B cell (primary cell): ENCODE measurements around the gene MALRD1. TPM values are rescaled to one million over a fixed set of nuclear protein-coding genes. Genes with fewer than 3 reads are reported as not detected.

ENCODE experiments used
- ATAC-seq: fragments of 200-7000 bp; cut with Tn5 transposase; one replicate; pipeline ENCODE4 v1.10.0; 2021; ENCODE audit warnings: low read depth, mild to moderate bottlenecking, moderate number of reproducible peaks, moderate library complexity
- CTCF ChIA-PET: fragments of 350-600 bp; sonication (Branson Sonifier 250); formaldehyde crosslinking; loops from one replicate; lab custom pipeline; 2021; ENCODE audit warnings: antibody characterized with exemption, inconsistent platforms; lab: Charles Lee
- POLR2A ChIA-PET: fragments of 350-600 bp; sonication (Branson Sonifier 250); formaldehyde crosslinking; loops from one replicate; lab custom pipeline; 2021; ENCODE audit warnings: antibody characterized with exemption; lab: Charles Lee
- DNase-seq: peaks from one replicate; pipeline ENCODE4 v3.0.0; 2013
- H2AFZ ChIP-seq: 2 replicates; pipeline ENCODE4 v1.6.1; 2012; ENCODE audit warnings: mild to moderate bottlenecking, low read depth, low read length; ENCODE audit not compliant: insufficient read depth, poor library complexity, severe bottlenecking
- H3K27ac ChIP-seq, 2 donors: 1 replicate in 1 of 2; 2 replicates in 1 of 2; pipeline ENCODE4 v1.5.1; 2012 to 2013; ENCODE audit warnings: low read length in 2 of 2, mild to moderate bottlenecking in 2 of 2, moderate library complexity in 1 of 2
- H3K27me3 ChIP-seq, 4 experiments: fragments of 200-600 bp in 1 of 4; sonication (generic) in 1 of 4; replicated peaks in 1 of 4; 1 replicate in 2 of 4; 2 replicates in 2 of 4; pipeline versions ENCODE4 v1.6.1 to v1.7.0; 2013 to 2016; ENCODE audit warnings: low read length in 3 of 4, mild to moderate bottlenecking in 2 of 4, mixed read lengths in 1 of 4, moderate library complexity in 1 of 4; ENCODE audit not compliant: insufficient read depth in 4 of 4, control insufficient read depth in 3 of 4; ENCODE audit errors: control extremely low read depth in 1 of 4
- H3K36me3 ChIP-seq, 2 experiments: replicated peaks in 1 of 2; 1 replicate in 1 of 2; 2 replicates in 1 of 2; pipeline versions ENCODE4 v1.6.1 to v1.7.1; 2013; ENCODE audit warnings: low read length in 1 of 2; ENCODE audit not compliant: insufficient read depth in 2 of 2, control insufficient read depth in 1 of 2; ENCODE audit errors: control extremely low read depth in 1 of 2, extremely low read depth in 1 of 2
- H3K4me1 ChIP-seq, 2 donors: fragments of 200-600 bp in 1 of 2; sonication (generic) in 1 of 2; 1 replicate in 1 of 2; 2 replicates in 1 of 2; pipeline versions ENCODE4 v1.5.1 to v1.6.1; 2013 to 2017; ENCODE audit warnings: low read length in 2 of 2; ENCODE audit not compliant: control insufficient read depth in 2 of 2, insufficient read depth in 2 of 2
- H3K4me2 ChIP-seq: replicated peaks from 2 replicates; pipeline ENCODE3; 2012; ENCODE audit warnings: mild to moderate bottlenecking, low read depth, low read length; ENCODE audit not compliant: poor library complexity, severe bottlenecking
- H3K4me3 ChIP-seq, 5 experiments: fragments of 200-600 bp in 1 of 5; sonication (generic) in 1 of 5; 1 replicate in 3 of 5; 2 replicates in 2 of 5; pipeline versions ENCODE4 v1.5.1 to v1.7.0; 2011 to 2016; ENCODE audit warnings: low read length in 4 of 5, mild to moderate bottlenecking in 4 of 5, low read depth in 2 of 5, control low read depth in 1 of 5, moderate library complexity in 1 of 5; ENCODE audit not compliant: insufficient read depth in 1 of 5; ENCODE audit errors: control extremely low read depth in 1 of 5, extremely low read depth in 1 of 5
- H3K79me2 ChIP-seq: fragments of 200-600 bp; sonication (generic); one replicate; pipeline ENCODE4 v1.6.0; 2016; ENCODE audit warnings: low read length; ENCODE audit not compliant: control insufficient read depth, insufficient read depth
- H3K9ac ChIP-seq: fragments of 200-600 bp; sonication (generic); 2 replicates; pipeline ENCODE4 v1.6.1; 2017; ENCODE audit warnings: mild to moderate bottlenecking, low read length, moderate library complexity
- H3K9me3 ChIP-seq, 3 donors: one replicate each; pipeline versions ENCODE4 v1.6.1 to v1.7.1; 2013; ENCODE audit warnings: low read length in 2 of 3; ENCODE audit not compliant: control insufficient read depth in 2 of 3, insufficient read depth in 1 of 3; ENCODE audit errors: control extremely low read depth in 1 of 3
- H4K20me1 ChIP-seq: 2 replicates; pipeline ENCODE4 v1.6.0; 2012; ENCODE audit warnings: mild to moderate bottlenecking, low read length; ENCODE audit not compliant: insufficient read depth, control insufficient read depth, poor library complexity, severe bottlenecking
- H3K27ac Mint-ChIP-seq: one replicate; pipeline ENCODE4 v1.8.0; 2021; ENCODE audit warnings: mixed read lengths
- H3K27me3 Mint-ChIP-seq: one replicate; pipeline ENCODE4 v1.8.0; 2021; ENCODE audit warnings: mixed read lengths
- H3K4me1 Mint-ChIP-seq: one replicate; pipeline ENCODE4 v1.8.0; 2021; ENCODE audit warnings: mixed read lengths
- H3K4me3 Mint-ChIP-seq: one replicate; pipeline ENCODE4 v1.8.0; 2021; ENCODE audit warnings: mixed read lengths
- H3K9me3 Mint-ChIP-seq: one replicate; pipeline ENCODE4 v1.8.0; 2022; ENCODE audit warnings: mixed read lengths; ENCODE audit not compliant: insufficient read depth
- CTCF ChIP-seq: fragments of 200-600 bp; IDR thresholded peaks from one replicate; pipeline ENCODE4 v1.8.0; 2022; ENCODE audit warnings: antibody characterized with exemption, mild to moderate bottlenecking
- EZH2 ChIP-seq: IDR thresholded peaks from 2 replicates; pipeline ENCODE4 v1.6.1; 2012; ENCODE audit warnings: borderline replicate concordance, low read depth, mild to moderate bottlenecking, moderate library complexity, low read length; ENCODE audit not compliant: insufficient read depth, poor library complexity, severe bottlenecking
- WGBS: methylation state at CpG from one replicate; pipeline ENCODE4 v1.1.5; 2013; ENCODE audit warnings: missing lambda C conversion rate; ENCODE audit not compliant: insufficient coverage; 5-methylcytosine and 5-hydroxymethylcytosine counted together
- intact Hi-C: fragments of 100-400 bp; cut with micrococcal nuclease; formaldehyde crosslinking; loops from one replicate; pipeline ENCODE4 v1.10.0; 2022
- polyA plus RNA-seq: library from polyadenylated mRNA; depleted of rRNA; stranded (reverse); fragments of >200 nt; gene quantifications from 2 replicates; pipeline ENCODE4 v1.2.3, GENCODE V29; 2012
- total RNA-seq, 2 donors: library from RNA; stranded (reverse); fragments of 120-200 nt in 1 of 2; gene quantifications; 1 replicate in 1 of 2; 2 replicates in 1 of 2; pipeline versions ENCODE4 v1.2.3 to v1.2.4, GENCODE V29; 2013 to 2022

Gene MALRD1
- total and polyA plus RNA-seq, 2 donors (not counting 1 experiment from before 2014, with no cell fraction given), result not detected

- Histone ChIP-seq H3K36me3 (no peaks in the 10 kb centered on the region), H3K27me3 (no peaks in the 10 kb centered on the region), H3K27ac (no peak overlapping the region), H2AFZ (no peak overlapping the region), H4K20me1 (no peaks in the 10 kb centered on the region), H3K4me2 (no peak overlapping the region), H3K9ac (no peak overlapping the region), H3K79me2 (no peaks in the 10 kb centered on the region), H3K9me3 (no peaks in the 10 kb centered on the region), H3K4me3 (no peak overlapping the region), H3K4me1 (no peaks in the 10 kb centered on the region)
- DNase-seq (no peak), ATAC-seq (no peak)
- H3K27ac Mint-ChIP-seq, result no peak overlapping the region
- H3K4me1 Mint-ChIP-seq, result no peaks in the 10 kb centered on the region
- TF ChIP-seq CTCF (no peak), EZH2 (no peak)
- H3K4me3 Mint-ChIP-seq, result no peak overlapping the region
- POLR2A ChIA-PET, result no interaction called here
- CTCF ChIA-PET, result interaction anchor here (0.6 kb wide), 1 partner anchor 9 kb away, joined by 3 read pairs; no protein-coding TSS in a partner anchor
- no peaks in the 10 kb centered on the region for H3K27me3 Mint-ChIP-seq
- intact Hi-C loops, result no loop called here
- H3K9me3 Mint-ChIP-seq, result peaks cover 2% of the 10 kb centered on the region
- WGBS, result 92% methylated on average over 2 of the region's 3 CpGs
Measured at GRCh38 chr10:19194866-19195265, 146.3 kb downstream of the MALRD1 start.

- Mint-ChIP-seq H3K4me1 (no peaks in the 10 kb centered on the region), H3K27ac (no peak overlapping the region), H3K27me3 (no peaks in the 10 kb centered on the region), H3K4me3 (no peak overlapping the region), H3K9me3 (peaks cover 2% of the 10 kb centered on the region)
- Histone ChIP-seq H3K27me3 (no peaks in the 10 kb centered on the region), H3K4me1 (no peaks in the 10 kb centered on the region), H3K27ac (no peak overlapping the region), H3K36me3 (no peaks in the 10 kb centered on the region), H3K79me2 (no peaks in the 10 kb centered on the region), H4K20me1 (no peaks in the 10 kb centered on the region), H3K9me3 (no peaks in the 10 kb centered on the region), H2AFZ (no peak overlapping the region), H3K4me2 (no peak overlapping the region), H3K9ac (no peak overlapping the region), H3K4me3 (no peak overlapping the region)
- ATAC-seq (no peak), DNase-seq (no peak)
- ChIA-PET POLR2A (no interaction called here), CTCF (no interaction called here)
- WGBS, result 25% methylated on average over 3 of the region's 5 CpGs
- TF ChIP-seq EZH2, result no peak
- no peak for TF ChIP-seq CTCF
- intact Hi-C loops, result no loop called here
Measured at GRCh38 chr10:19195698-19196097, 147.1 kb downstream of the MALRD1 start.
